HG03039 (cell line): ENCODE data around the gene STH.

Source experiments
- ATAC-seq: cut with Tn5 transposase; IDR thresholded peaks from one replicate; pipeline ENCODE4 v1.9.1; 2021; ENCODE audit warnings: mild to moderate bottlenecking, moderate library complexity; ENCODE audit not compliant: unreplicated experiment

The STH gene

GRCh38 chr17:45966606-45967280, 32.3 kb upstream of the STH start:
- no peak for ATAC-seq

- no peak for ATAC-seq
Measured at GRCh38 chr17:45967378-45967777, 31.7 kb upstream of the STH start.

GRCh38 chr17:45968732-45969131, 30.3 kb upstream of the STH start:
- ATAC-seq = no peak

- ATAC-seq = no peak
Measured at GRCh38 chr17:45969726-45970125, 29.3 kb upstream of the STH start.

- no peak for ATAC-seq
Measured at GRCh38 chr17:45970659-45971058, 28.4 kb upstream of the STH start.

GRCh38 chr17:45971698-45972141, 27.3 kb upstream of the STH start:
- no peak for ATAC-seq

GRCh38 chr17:45972531-45972930, 26.5 kb upstream of the STH start:
- ATAC-seq = no peak

- no peak for ATAC-seq
Measured at GRCh38 chr17:45973099-45973780, 25.8 kb upstream of the STH start.

- no peak for ATAC-seq
Measured at GRCh38 chr17:45973946-45974859, 24.8 kb upstream of the STH start.

GRCh38 chr17:45974916-45975630, 24.0 kb upstream of the STH start:
- ATAC-seq = no peak

- no peak for ATAC-seq
Measured at GRCh38 chr17:45975640-45976295, 23.3 kb upstream of the STH start.

- ATAC-seq = no peak
Measured at GRCh38 chr17:45976391-45976754, 22.7 kb upstream of the STH start.

- ATAC-seq = no peak
Measured at GRCh38 chr17:45976755-45977505, 22.1 kb upstream of the STH start.

GRCh38 chr17:45977506-45977824, 21.6 kb upstream of the STH start:
- no peak for ATAC-seq

- no peak for ATAC-seq
Measured at GRCh38 chr17:45977976-45978626, 20.9 kb upstream of the STH start.

- ATAC-seq = no peak
Measured at GRCh38 chr17:45979137-45979536, 19.9 kb upstream of the STH start.

GRCh38 chr17:45980855-45981254, 18.2 kb upstream of the STH start:
- ATAC-seq = no peak

GRCh38 chr17:45981306-45981705, 17.7 kb upstream of the STH start:
- no peak for ATAC-seq

- ATAC-seq = no peak
Measured at GRCh38 chr17:45982791-45983613, 16.0 kb upstream of the STH start.
